Activated T-helper 1 cell treated with anti-CD3 and anti-CD28 coated beads, Interleukin-12 subunit alpha, Interleukin-12 subunit beta, Interleukin-2, Interleukin-4 antibody, amounts not matched to agents 30 ng/mL and 10 ng/mL and 1 ng/mL, durations not matched to agents 14 hours and 24 hours and 36 hours (primary cell): ENCODE results near the gene PRKCB. TPM values are rescaled to one million over a fixed set of nuclear protein-coding genes. Genes with fewer than 3 reads are reported as not detected.

ENCODE experiments used
- DNase-seq: peaks from one replicate; pipeline ENCODE4 v3.0.0; 2021; ENCODE audit warnings: low spot score
- H3K27ac Mint-ChIP-seq: one replicate; pipeline ENCODE4 v1.8.0; 2021; ENCODE audit warnings: mild to moderate bottlenecking, mixed read lengths
- H3K27me3 Mint-ChIP-seq: one replicate; pipeline ENCODE4 v1.8.0; 2022; ENCODE audit warnings: mild to moderate bottlenecking, moderate library complexity, mixed read lengths; ENCODE audit not compliant: insufficient read depth
- H3K36me3 Mint-ChIP-seq: one replicate; pipeline ENCODE4 v1.8.0; 2021; ENCODE audit warnings: low read depth, mixed read lengths
- H3K4me1 Mint-ChIP-seq: one replicate; pipeline ENCODE4 v1.8.0; 2021; ENCODE audit warnings: low read depth, mixed read lengths
- H3K4me3 Mint-ChIP-seq: one replicate; pipeline ENCODE4 v1.8.0; 2021; ENCODE audit warnings: mild to moderate bottlenecking, moderate library complexity, mixed read lengths
- H3K9me3 Mint-ChIP-seq: one replicate; pipeline ENCODE4 v1.8.0; 2021; ENCODE audit warnings: mixed read lengths
- intact Hi-C: fragments of 100-400 bp; cut with micrococcal nuclease; formaldehyde crosslinking; loops from one replicate; pipeline ENCODE4 v1.15.1; 2024
- total RNA-seq: library from RNA; stranded (reverse); gene quantifications from 2 replicates; pipeline ENCODE4 v1.2.3, GENCODE V29; 2022

The PRKCB gene
- total RNA-seq = 100 and 109 TPM in 2 replicates

DNA sequence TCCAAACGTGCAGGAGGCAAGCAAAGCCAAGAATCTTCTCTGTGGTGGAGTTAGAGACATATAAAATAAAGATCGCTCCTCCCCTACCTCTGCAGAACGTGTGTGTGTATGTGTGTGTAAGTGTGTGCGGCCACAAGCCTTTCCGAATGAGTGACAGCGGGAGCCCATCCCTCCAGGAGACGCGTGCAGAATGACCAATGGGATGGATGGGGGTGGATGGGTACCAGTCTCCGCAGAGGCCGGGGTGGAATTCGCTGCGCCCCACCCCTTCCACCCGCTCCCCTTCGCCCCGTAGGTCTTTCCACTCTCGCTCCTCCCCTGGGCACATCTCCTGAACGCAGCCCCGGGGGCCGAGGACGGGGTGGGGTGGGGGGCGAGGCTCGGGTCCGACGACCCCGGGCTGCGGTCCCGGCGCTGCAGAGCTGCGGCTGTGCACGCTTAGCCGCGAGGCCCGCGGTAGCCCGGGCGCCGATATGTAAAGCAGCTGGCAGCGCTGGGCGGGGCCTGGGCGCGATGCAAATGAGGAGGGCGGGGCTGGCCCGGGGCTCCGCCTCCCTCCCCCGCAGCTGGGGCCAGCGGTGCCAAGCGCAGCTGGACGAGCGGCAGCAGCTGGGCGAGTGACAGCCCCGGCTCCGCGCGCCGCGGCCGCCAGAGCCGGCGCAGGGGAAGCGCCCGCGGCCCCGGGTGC lies at the start of gene PRKCB:
PRKCB (plus strand) TSS at position 594 of the 688 bp plus-strand sequence.
- Mint-ChIP-seq H3K4me3 (peak within 1 kb of the TSS; percentile 96), H3K36me3 (peaks cover 22% of the 10 kb centered on the region), H3K27ac (peak within 1 kb of the TSS; percentile 90), H3K27me3 (peaks cover 12% of the 10 kb centered on the region), H3K9me3 (peaks cover 8% of the 10 kb centered on the region), H3K4me1 (peaks cover 69% of the 10 kb centered on the region)
- DNase-seq = peak; percentile 90
- intact Hi-C loops = loop anchor here (1.0 to 2.0 kb wide), 6 partner anchors 8 to 704 kb away; partner anchors contain the start of genes PLK1 and RBBP6

DNA sequence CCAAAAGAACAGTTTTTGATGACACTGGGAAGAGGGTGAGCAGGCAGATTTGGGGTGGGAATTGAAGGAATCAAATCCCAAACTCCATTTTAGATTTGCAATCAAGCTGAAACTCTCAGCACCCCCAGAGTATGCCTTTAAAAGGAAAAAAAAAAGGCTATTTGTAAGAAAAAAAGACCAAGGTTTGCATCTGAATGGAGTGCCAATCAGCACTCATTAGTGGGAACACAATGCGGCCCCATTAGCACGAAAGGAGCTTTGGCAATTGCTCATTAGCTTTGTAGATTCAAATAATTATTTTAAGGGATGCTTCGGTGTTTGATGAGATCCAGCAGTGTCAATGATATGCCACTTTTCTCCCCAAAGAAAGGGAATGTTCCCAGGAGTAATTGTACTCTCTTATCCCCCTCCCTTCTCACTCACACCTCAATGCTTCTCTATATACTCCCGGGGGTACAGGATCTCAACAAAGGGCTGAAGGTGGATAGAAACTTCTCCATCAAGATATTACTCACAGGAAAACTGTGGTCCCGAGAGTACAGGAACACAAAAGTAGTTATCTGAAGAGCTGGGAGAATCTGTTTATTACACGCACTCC lies 48.7 kb upstream of the PRKCB start:
- H3K27ac Mint-ChIP-seq = no peak overlapping the region
- intact Hi-C loops = no loop called here
- H3K4me3 Mint-ChIP-seq = no peak overlapping the region
- H3K27me3 Mint-ChIP-seq = peaks cover 16% of the 10 kb centered on the region
- DNase-seq = no peak
- H3K36me3 Mint-ChIP-seq = no peaks in the 10 kb centered on the region
- H3K4me1 Mint-ChIP-seq = no peaks in the 10 kb centered on the region
- H3K9me3 Mint-ChIP-seq = no peaks in the 10 kb centered on the region

DNA sequence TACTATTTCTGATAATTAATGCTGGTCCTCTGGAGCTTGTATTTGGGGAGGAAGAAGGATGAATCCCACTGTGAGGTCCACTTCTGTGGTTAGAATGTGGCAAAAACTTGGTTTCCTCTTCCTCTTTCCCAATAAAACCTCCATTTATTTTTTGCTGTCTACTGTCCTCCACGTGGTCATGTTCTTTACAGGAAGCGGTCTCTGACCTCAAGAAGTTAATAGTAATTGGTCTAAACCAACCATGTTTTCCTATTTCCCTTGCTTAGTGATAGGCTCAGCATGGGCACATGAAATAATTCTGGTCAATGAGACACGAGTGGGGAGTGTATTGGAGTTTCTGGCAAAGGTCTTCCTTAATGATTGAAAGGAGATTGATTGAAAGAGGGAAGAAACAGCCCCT lies 47.1 kb upstream of the PRKCB start:
- H3K9me3 Mint-ChIP-seq = no peaks in the 10 kb centered on the region
- DNase-seq = no peak
- H3K4me1 Mint-ChIP-seq = no peaks in the 10 kb centered on the region
- peaks cover 17% of the 10 kb centered on the region for H3K27me3 Mint-ChIP-seq
- H3K4me3 Mint-ChIP-seq = no peak overlapping the region
- no peaks in the 10 kb centered on the region for H3K36me3 Mint-ChIP-seq
- H3K27ac Mint-ChIP-seq = no peak overlapping the region
- intact Hi-C loops = no loop called here

DNA sequence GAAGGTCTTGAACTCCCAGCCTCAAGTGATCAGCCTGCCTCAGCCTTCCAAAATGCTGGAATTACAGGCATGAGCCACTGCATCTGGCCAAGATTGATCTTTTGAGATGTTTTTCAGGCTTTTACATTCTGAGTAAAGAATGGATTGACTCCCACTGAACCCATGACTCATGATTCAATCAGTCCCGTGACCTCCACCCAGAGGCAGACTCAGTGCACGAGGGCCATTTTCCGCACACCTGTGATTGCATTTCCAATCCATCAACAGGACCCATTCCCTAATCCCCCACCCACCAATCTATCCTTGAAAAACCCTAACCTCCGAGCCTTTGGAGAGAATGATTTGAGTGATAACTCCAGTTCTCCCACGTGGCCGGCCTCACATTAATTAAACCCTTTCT lies 40.4 kb upstream of the PRKCB start:
- Mint-ChIP-seq H3K36me3 (no peaks in the 10 kb centered on the region), H3K4me1 (no peaks in the 10 kb centered on the region), H3K27ac (no peak overlapping the region), H3K9me3 (no peaks in the 10 kb centered on the region), H3K27me3 (peaks cover 11% of the 10 kb centered on the region), H3K4me3 (no peak overlapping the region)
- intact Hi-C loops = no loop called here
- DNase-seq = no peak

DNA sequence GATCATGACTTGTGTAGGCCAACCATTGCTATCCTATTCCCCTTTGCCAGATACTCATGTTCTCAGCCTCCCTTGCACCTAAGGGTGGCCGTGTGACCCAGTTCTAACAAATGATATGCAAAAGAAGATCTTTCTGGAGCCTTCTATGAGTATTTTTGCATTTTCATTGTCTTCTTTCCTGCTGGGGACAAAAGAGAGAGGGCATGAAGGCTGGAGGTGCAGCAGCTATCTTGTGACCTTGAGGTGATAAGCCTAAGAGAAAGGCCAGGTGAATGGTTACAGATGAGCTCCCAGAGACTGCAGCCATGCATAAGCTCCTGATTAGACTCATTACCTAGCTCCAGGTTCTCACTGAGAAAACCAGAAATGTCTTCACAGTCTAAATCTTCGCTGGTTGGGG lies 38.8 kb upstream of the PRKCB start:
- intact Hi-C loops = no loop called here
- Mint-ChIP-seq H3K4me3 (no peak overlapping the region), H3K9me3 (no peaks in the 10 kb centered on the region), H3K27ac (no peak overlapping the region), H3K27me3 (peaks cover 12% of the 10 kb centered on the region), H3K4me1 (no peaks in the 10 kb centered on the region), H3K36me3 (no peaks in the 10 kb centered on the region)
- DNase-seq = no peak

DNA sequence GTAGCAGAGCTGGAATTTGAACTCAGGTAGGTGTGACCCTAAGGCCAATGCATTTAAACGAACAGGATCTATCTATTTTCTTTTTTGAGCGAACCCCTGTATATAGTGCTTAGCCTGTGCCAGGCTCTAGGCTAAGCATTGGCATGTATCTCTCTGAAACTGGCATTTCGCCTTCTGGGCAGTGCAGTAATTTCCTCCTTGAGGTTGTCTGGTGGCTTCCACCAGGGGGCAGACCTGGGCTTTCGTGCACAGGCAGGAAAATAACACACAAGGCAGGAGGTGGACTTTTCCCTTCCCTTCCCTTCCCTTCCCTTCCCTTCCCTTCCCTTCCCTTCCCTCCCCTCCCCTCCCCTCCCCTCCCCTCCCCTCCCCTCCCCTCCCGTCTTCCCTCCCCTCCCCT lies 34.4 kb upstream of the PRKCB start:
- Mint-ChIP-seq H3K4me1 (peaks cover 13% of the 10 kb centered on the region), H3K4me3 (no peak overlapping the region), H3K36me3 (no peaks in the 10 kb centered on the region), H3K27ac (no peak overlapping the region), H3K9me3 (no peaks in the 10 kb centered on the region), H3K27me3 (peaks cover 8% of the 10 kb centered on the region)
- DNase-seq = peak; percentile 59
- intact Hi-C loops = loop anchor here (1.0 to 5.0 kb wide), 5 partner anchors 81 to 451 kb away; no protein-coding TSS in a partner anchor

DNA sequence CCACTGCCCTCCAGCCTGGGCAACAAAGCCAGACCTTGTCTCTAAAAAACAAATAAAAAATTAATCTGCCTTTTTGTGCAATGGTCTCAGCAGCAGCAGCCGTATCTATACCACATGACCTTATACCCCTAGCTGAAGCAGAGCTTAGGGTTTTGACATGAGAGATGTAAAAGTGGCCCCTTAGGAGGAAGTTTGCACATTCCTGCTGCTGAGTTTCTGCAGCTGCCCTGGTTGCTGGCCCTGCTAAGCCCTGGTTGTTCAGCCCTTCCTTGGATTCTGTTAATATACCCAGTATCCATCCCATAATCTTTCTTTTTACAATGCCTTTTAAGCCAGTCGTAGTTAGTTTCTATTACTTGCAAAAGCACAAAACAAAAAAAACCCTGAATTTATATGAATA lies 33.0 kb upstream of the PRKCB start:
- Mint-ChIP-seq H3K27me3 (peaks cover 8% of the 10 kb centered on the region), H3K9me3 (no peaks in the 10 kb centered on the region), H3K4me3 (no peak overlapping the region), H3K4me1 (peaks cover 19% of the 10 kb centered on the region), H3K36me3 (no peaks in the 10 kb centered on the region), H3K27ac (no peak overlapping the region)
- intact Hi-C loops = loop anchor here (1.0 to 5.0 kb wide), 7 partner anchors 25 to 702 kb away; partner anchors contain the start of gene PRKCB
- no peak for DNase-seq

DNA sequence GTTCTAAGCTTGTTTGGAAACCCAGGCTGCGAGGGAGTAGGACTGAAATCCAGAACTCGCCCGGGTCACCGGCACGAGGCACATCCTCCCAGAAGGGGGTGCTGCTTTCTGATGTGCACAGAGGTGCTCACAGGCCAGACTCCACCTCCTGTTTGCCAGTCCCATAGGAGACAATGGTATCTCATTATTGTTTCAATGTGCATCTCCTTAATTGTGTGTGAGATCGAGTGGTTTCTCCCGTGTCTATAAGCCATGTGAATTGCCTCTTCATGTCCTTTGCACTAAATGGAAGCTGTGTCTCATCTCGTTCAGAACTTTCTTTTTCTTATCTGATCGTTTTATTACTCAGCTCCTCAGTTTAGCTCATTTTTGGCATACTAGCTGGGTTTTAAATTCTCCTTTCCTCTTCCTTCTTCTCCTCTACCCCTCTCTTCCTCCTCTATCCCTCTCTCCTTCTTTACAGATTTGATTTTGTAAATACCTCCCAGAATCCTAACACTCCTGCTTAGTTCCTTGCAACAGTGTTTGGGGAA lies 32.1 kb upstream of the PRKCB start:
- Mint-ChIP-seq H3K4me1 (peaks cover 19% of the 10 kb centered on the region), H3K27me3 (peaks cover 8% of the 10 kb centered on the region), H3K4me3 (no peak overlapping the region), H3K9me3 (no peaks in the 10 kb centered on the region), H3K27ac (peak overlapping the region; percentile 27), H3K36me3 (no peaks in the 10 kb centered on the region)
- intact Hi-C loops = loop anchor here (1.0 to 5.0 kb wide), 7 partner anchors 24 to 701 kb away; partner anchors contain the start of gene PRKCB
- DNase-seq = peak; percentile 62

DNA sequence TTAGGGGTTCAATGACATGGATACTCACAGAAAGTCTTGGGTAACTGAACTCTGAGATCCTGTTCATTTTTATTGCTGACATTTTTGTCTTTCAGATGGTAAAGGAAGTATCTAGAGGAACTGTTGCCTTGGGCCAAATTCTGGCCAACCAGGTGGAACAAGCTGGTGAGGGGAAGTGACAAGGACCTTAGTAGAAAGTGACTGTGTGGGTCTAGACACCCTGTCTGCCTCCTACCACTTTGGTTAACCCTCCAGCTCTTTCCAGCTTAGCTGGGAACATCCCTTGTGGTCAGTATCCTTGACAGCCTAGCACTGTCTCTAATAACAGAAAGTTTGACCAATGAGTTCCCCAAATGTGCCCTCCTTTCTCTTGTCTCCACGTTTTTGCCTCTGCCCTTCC lies 28.8 kb upstream of the PRKCB start:
- Mint-ChIP-seq H3K4me3 (no peak overlapping the region), H3K36me3 (no peaks in the 10 kb centered on the region), H3K27me3 (peaks cover 12% of the 10 kb centered on the region), H3K9me3 (no peaks in the 10 kb centered on the region), H3K4me1 (peaks cover 19% of the 10 kb centered on the region), H3K27ac (no peak overlapping the region)
- intact Hi-C loops = no loop called here
- DNase-seq = no peak

DNA sequence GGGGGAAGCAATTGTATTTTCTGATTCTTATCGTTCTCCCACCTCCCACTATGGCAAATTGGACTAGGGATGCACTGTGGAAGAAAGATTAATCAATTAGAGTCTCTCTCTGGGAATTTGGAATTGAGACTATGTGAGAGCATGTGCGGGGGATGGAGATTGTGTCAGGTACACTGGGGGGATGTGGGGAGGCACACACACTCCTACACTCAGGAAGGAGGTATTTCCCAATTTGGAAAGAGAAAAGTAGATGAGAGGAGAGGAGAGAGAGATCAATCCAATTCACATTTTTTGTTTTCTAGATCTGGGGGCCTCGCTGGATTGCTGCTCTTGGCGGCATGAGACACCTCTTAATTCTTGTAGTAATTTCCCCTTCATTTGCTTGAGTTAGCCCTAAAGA lies 14.3 kb upstream of the PRKCB start:
- DNase-seq = no peak
- Mint-ChIP-seq H3K36me3 (no peaks in the 10 kb centered on the region), H3K4me1 (peaks cover 6% of the 10 kb centered on the region)

DNA sequence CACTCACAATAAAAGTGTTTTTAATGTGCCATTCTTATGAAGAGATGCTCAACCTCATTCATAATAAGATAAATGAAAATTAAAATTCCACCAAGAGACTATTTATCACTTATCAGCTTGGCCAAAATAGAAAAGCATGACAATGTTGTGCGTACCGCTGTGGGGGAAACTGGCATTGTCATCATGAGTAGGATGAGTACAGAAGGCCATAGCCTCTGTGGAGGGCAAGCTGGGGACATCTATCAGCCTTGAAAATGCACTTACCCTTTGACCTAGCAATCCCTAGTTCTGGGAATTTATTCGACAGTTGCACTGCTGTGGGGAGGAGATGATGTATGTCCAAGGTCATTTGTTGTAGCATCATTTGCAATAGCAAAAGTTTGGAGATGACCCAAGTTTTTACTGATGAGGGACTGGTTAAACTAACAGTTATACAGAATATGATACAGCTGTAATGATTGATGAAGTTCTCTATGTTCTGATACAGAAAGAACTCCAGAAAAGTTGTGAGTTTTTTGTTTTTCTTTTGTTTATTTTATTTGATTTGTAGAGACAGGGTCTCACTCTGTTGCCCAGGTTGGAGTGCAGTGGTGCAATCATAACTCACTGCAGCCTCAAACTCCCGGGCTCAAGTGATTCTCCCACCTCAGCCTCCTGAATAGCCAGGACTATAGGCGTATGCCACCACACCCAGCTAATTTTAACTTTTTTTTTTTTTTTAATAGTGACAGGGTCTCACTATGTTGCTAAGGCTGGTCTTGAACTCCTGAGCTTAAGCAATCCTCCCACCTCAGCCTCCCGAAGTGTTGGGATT lies 13.7 kb upstream of the PRKCB start:
- Mint-ChIP-seq H3K4me3 (no peak overlapping the region), H3K27ac (no peak overlapping the region), H3K9me3 (no peaks in the 10 kb centered on the region), H3K4me1 (peaks cover 12% of the 10 kb centered on the region), H3K36me3 (no peaks in the 10 kb centered on the region), H3K27me3 (peaks cover 16% of the 10 kb centered on the region)
- intact Hi-C loops = no loop called here
- no peak for DNase-seq

More for the DNA sequence above, 14.3 kb upstream of the PRKCB start:
- Mint-ChIP-seq H3K4me3 (no peak overlapping the region), H3K9me3 (no peaks in the 10 kb centered on the region), H3K27me3 (peaks cover 21% of the 10 kb centered on the region), H3K27ac (no peak overlapping the region)
- intact Hi-C loops = no loop called here

DNA sequence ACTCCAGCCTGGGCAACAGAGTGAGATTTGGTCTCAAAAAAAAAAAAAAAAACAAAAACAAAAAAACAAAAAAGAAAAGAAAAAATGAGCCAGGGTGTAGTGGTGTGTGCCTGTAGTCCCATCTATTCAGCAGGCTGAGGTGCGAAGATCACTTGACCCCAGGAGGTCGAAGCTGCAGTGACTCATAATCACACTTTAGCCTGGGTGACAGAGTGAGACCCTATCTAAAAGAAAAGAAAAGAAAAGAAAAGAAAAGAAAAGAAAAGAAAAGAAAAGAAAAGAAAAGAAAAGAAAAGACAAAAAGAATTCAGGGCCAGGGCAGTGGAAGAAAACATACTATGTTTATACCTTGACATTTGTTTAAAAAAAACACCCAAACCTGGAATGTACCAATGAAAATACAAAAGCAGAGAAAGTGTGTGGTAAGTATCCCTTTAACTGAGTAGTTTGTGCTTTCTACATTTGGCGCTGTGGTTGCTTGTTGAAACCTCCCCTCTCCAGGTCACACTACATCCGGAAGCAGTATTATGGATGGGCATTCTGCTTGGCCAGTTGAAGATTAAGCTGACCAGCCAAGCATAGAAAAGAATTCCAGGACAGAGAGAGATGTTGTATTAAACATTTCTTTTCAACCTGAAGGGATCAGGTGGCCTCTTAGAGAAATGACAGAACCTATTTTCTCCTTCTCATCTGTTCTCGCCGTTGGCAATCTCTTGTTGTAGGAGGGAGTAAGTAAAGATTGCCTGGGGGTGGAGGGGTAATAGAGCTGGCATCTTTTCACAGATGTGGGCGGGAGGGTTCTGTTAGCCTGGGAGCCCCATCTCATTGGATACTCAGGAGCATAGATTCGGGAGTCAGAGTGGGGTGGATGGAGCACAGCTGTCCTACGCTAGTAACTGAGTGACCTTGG lies 12.1 kb upstream of the PRKCB start:
- DNase-seq = no peak
- H3K4me1 Mint-ChIP-seq = peaks cover 24% of the 10 kb centered on the region
- H3K27ac Mint-ChIP-seq = no peak overlapping the region
- H3K9me3 Mint-ChIP-seq = peaks cover 4% of the 10 kb centered on the region
- no peak overlapping the region for H3K4me3 Mint-ChIP-seq
- H3K27me3 Mint-ChIP-seq = peaks cover 7% of the 10 kb centered on the region
- intact Hi-C loops = no loop called here
- peaks cover 1% of the 10 kb centered on the region for H3K36me3 Mint-ChIP-seq
